Activated naive CD8-positive, alpha-beta T cell treated with anti-CD3 and anti-CD28 coated beads, Interleukin-2, amount 50 U/mL, for 24 hours (primary cell): ENCODE data around the gene TAGAP.

Experiments
- ATAC-seq: fragments of 150-1000 bp; cut with Tn5 transposase; one replicate; pipeline ENCODE4 v1.10.0; 2021
- DNase-seq: peaks from one replicate; pipeline ENCODE4 v3.0.0; 2021
- H3K27ac Mint-ChIP-seq: one replicate; pipeline ENCODE4 v1.8.0; 2021; ENCODE audit warnings: mild to moderate bottlenecking, mixed read lengths
- H3K27me3 Mint-ChIP-seq: one replicate; pipeline ENCODE4 v1.8.0; 2021; ENCODE audit warnings: mixed read lengths
- H3K36me3 Mint-ChIP-seq: one replicate; pipeline ENCODE4 v1.8.0; 2021; ENCODE audit warnings: low read depth, mixed read lengths
- H3K4me1 Mint-ChIP-seq: one replicate; pipeline ENCODE4 v1.8.0; 2021; ENCODE audit warnings: mixed read lengths
- H3K4me3 Mint-ChIP-seq: one replicate; pipeline ENCODE4 v1.8.0; 2021; ENCODE audit warnings: mild to moderate bottlenecking, moderate library complexity, mixed read lengths
- H3K9me3 Mint-ChIP-seq: one replicate; pipeline ENCODE4 v1.8.0; 2021; ENCODE audit warnings: mixed read lengths

Gene TAGAP

GRCh38 chr6:159062564-159062945 lies 17.8 kb upstream of the TAGAP start:
- H3K36me3 Mint-ChIP-seq, result no peaks in the 10 kb centered on the region
- H3K4me1 Mint-ChIP-seq, result peaks cover 100% of the 10 kb centered on the region
- DNase-seq (no peak), ATAC-seq (peak; percentile 72)
- H3K27ac Mint-ChIP-seq, result peak overlapping the region; percentile 89
- no peaks in the 10 kb centered on the region for H3K9me3 Mint-ChIP-seq
- peak overlapping the region; percentile 56 for H3K4me3 Mint-ChIP-seq
- no peaks in the 10 kb centered on the region for H3K27me3 Mint-ChIP-seq

GRCh38 chr6:159061805-159062563 lies 17.2 kb upstream of the TAGAP start:
- Mint-ChIP-seq H3K9me3 (no peaks in the 10 kb centered on the region), H3K36me3 (no peaks in the 10 kb centered on the region), H3K4me1 (peaks cover 100% of the 10 kb centered on the region), H3K4me3 (peak overlapping the region; percentile 56), H3K27ac (peak overlapping the region; percentile 89), H3K27me3 (no peaks in the 10 kb centered on the region)
- ATAC-seq (peak; percentile 70), DNase-seq (no peak)

- ATAC-seq (no peak), DNase-seq (no peak)
- H3K27me3 Mint-ChIP-seq, result no peaks in the 10 kb centered on the region
- H3K4me1 Mint-ChIP-seq, result peaks cover 100% of the 10 kb centered on the region
- H3K4me3 Mint-ChIP-seq, result no peak overlapping the region
- H3K9me3 Mint-ChIP-seq, result no peaks in the 10 kb centered on the region
- peak overlapping the region; percentile 89 for H3K27ac Mint-ChIP-seq
- no peaks in the 10 kb centered on the region for H3K36me3 Mint-ChIP-seq
These were observed 16.4 kb upstream of the TAGAP start for GRCh38 chr6:159061146-159061545.

GRCh38 chr6:159059885-159060506 lies 15.2 kb upstream of the TAGAP start:
- peak overlapping the region; percentile 8 for H3K4me3 Mint-ChIP-seq
- no peaks in the 10 kb centered on the region for H3K27me3 Mint-ChIP-seq
- no peak for ATAC-seq

GRCh38 chr6:159059141-159059540 lies 14.3 kb upstream of the TAGAP start:
- ATAC-seq (peak; percentile 73), DNase-seq (no peak)
- Mint-ChIP-seq H3K27me3 (no peaks in the 10 kb centered on the region), H3K36me3 (no peaks in the 10 kb centered on the region), H3K4me1 (peaks cover 99% of the 10 kb centered on the region), H3K27ac (peak overlapping the region; percentile 89), H3K9me3 (no peaks in the 10 kb centered on the region), H3K4me3 (peak overlapping the region; percentile 8)

More at GRCh38 chr6:159059885-159060506, 15.2 kb upstream of the TAGAP start:
- peaks cover 99% of the 10 kb centered on the region for H3K4me1 Mint-ChIP-seq
- no peaks in the 10 kb centered on the region for H3K9me3 Mint-ChIP-seq
- H3K36me3 Mint-ChIP-seq, result no peaks in the 10 kb centered on the region
- H3K27ac Mint-ChIP-seq, result peak overlapping the region; percentile 89
- no peak for DNase-seq

- Mint-ChIP-seq H3K27ac (peak overlapping the region; percentile 89), H3K4me1 (peaks cover 98% of the 10 kb centered on the region), H3K9me3 (no peaks in the 10 kb centered on the region), H3K4me3 (peak overlapping the region; percentile 64), H3K36me3 (no peaks in the 10 kb centered on the region), H3K27me3 (no peaks in the 10 kb centered on the region)
- no peak for DNase-seq
- ATAC-seq, result peak; percentile 60
These were observed 12.1 kb upstream of the TAGAP start for GRCh38 chr6:159056899-159057298.

GRCh38 chr6:159056432-159056831 lies 11.6 kb upstream of the TAGAP start:
- ATAC-seq (no peak), DNase-seq (no peak)
- Mint-ChIP-seq H3K9me3 (no peaks in the 10 kb centered on the region), H3K36me3 (no peaks in the 10 kb centered on the region), H3K4me3 (peak overlapping the region; percentile 64), H3K4me1 (peaks cover 96% of the 10 kb centered on the region), H3K27ac (peak overlapping the region; percentile 89), H3K27me3 (no peaks in the 10 kb centered on the region)

GRCh38 chr6:159056003-159056402 lies 11.2 kb upstream of the TAGAP start:
- H3K27ac Mint-ChIP-seq, result peak overlapping the region; percentile 89
- no peaks in the 10 kb centered on the region for H3K27me3 Mint-ChIP-seq
- peak overlapping the region; percentile 64 for H3K4me3 Mint-ChIP-seq
- peaks cover 92% of the 10 kb centered on the region for H3K4me1 Mint-ChIP-seq
- ATAC-seq (no peak), DNase-seq (no peak)
- H3K9me3 Mint-ChIP-seq, result no peaks in the 10 kb centered on the region
- no peaks in the 10 kb centered on the region for H3K36me3 Mint-ChIP-seq

- Mint-ChIP-seq H3K27me3 (no peaks in the 10 kb centered on the region), H3K4me3 (no peak overlapping the region)
These were observed 9.1 kb upstream of the TAGAP start for GRCh38 chr6:159053781-159054398.

GRCh38 chr6:159052720-159053119 lies 7.9 kb upstream of the TAGAP start:
- Mint-ChIP-seq H3K27ac (no peak overlapping the region), H3K9me3 (no peaks in the 10 kb centered on the region), H3K36me3 (no peaks in the 10 kb centered on the region), H3K27me3 (no peaks in the 10 kb centered on the region), H3K4me1 (peaks cover 77% of the 10 kb centered on the region), H3K4me3 (no peak overlapping the region)
- ATAC-seq (no peak), DNase-seq (no peak)

More at GRCh38 chr6:159053781-159054398, 9.1 kb upstream of the TAGAP start:
- no peak for DNase-seq
- H3K9me3 Mint-ChIP-seq, result no peaks in the 10 kb centered on the region
- H3K4me1 Mint-ChIP-seq, result peaks cover 77% of the 10 kb centered on the region
- peak overlapping the region; percentile 72 for H3K27ac Mint-ChIP-seq
- ATAC-seq, result no peak
- no peaks in the 10 kb centered on the region for H3K36me3 Mint-ChIP-seq

- H3K27me3 Mint-ChIP-seq, result no peaks in the 10 kb centered on the region
- H3K36me3 Mint-ChIP-seq, result peaks cover 19% of the 10 kb centered on the region
- DNase-seq, result no peak
- H3K27ac Mint-ChIP-seq, result peak overlapping the region; percentile 94
- no peak for ATAC-seq
- peak overlapping the region; percentile 52 for H3K4me3 Mint-ChIP-seq
- H3K9me3 Mint-ChIP-seq, result no peaks in the 10 kb centered on the region
- peaks cover 61% of the 10 kb centered on the region for H3K4me1 Mint-ChIP-seq
These were observed 3.3 kb upstream of the TAGAP start for GRCh38 chr6:159047891-159048685.

- H3K9me3 Mint-ChIP-seq, result no peaks in the 10 kb centered on the region
- no peak for ATAC-seq
- H3K4me3 Mint-ChIP-seq, result peak overlapping the region; percentile 94
- DNase-seq, result no peak
- H3K36me3 Mint-ChIP-seq, result peaks cover 42% of the 10 kb centered on the region
- no peaks in the 10 kb centered on the region for H3K27me3 Mint-ChIP-seq
- peak overlapping the region; percentile 95 for H3K27ac Mint-ChIP-seq
- H3K4me1 Mint-ChIP-seq, result peaks cover 68% of the 10 kb centered on the region
These were observed 1.0 kb upstream of the TAGAP start for GRCh38 chr6:159045801-159046200.

- Mint-ChIP-seq H3K36me3 (peaks cover 60% of the 10 kb centered on the region), H3K4me3 (peak overlapping the region; percentile 94), H3K27ac (peak overlapping the region; percentile 95), H3K4me1 (peaks cover 80% of the 10 kb centered on the region), H3K27me3 (no peaks in the 10 kb centered on the region), H3K9me3 (no peaks in the 10 kb centered on the region)
- ATAC-seq, result no peak
- DNase-seq, result no peak
These were observed 844 bp downstream of the TAGAP start for GRCh38 chr6:159043947-159044346.

GRCh38 chr6:159043251-159043650 lies 1.5 kb downstream of the TAGAP start:
- no peak for ATAC-seq
- H3K36me3 Mint-ChIP-seq, result peaks cover 67% of the 10 kb centered on the region
- peak overlapping the region; percentile 94 for H3K4me3 Mint-ChIP-seq
- peak overlapping the region; percentile 95 for H3K27ac Mint-ChIP-seq
- no peaks in the 10 kb centered on the region for H3K9me3 Mint-ChIP-seq
- H3K4me1 Mint-ChIP-seq, result peaks cover 79% of the 10 kb centered on the region
- no peak for DNase-seq
- no peaks in the 10 kb centered on the region for H3K27me3 Mint-ChIP-seq
